Dendritic cell treated with granulocyte-macrophage colony-stimulating factor and Interleukin-4, amounts not matched to agents 40 ng/mL and 50 ng/mL, for 4 days (primary cell): ENCODE results near the gene SNN.

Experiments used
- H3K27ac Mint-ChIP-seq: one replicate; pipeline ENCODE4 v1.8.0; 2022; ENCODE audit warnings: mild to moderate bottlenecking, mixed read lengths
- H3K27me3 Mint-ChIP-seq: one replicate; pipeline ENCODE4 v1.8.0; 2022; ENCODE audit warnings: mild to moderate bottlenecking, mixed read lengths
- H3K36me3 Mint-ChIP-seq: one replicate; pipeline ENCODE4 v1.8.0; 2022; ENCODE audit warnings: low read depth, mixed read lengths
- H3K4me1 Mint-ChIP-seq: one replicate; pipeline ENCODE4 v1.8.0; 2022; ENCODE audit warnings: low read depth, mixed read lengths
- H3K4me3 Mint-ChIP-seq: one replicate; pipeline ENCODE4 v1.8.0; 2022; ENCODE audit warnings: mild to moderate bottlenecking, moderate library complexity, mixed read lengths
- H3K9me3 Mint-ChIP-seq: one replicate; pipeline ENCODE4 v1.8.0; 2022; ENCODE audit warnings: mixed read lengths
- intact Hi-C: fragments of 100-400 bp; cut with micrococcal nuclease; formaldehyde crosslinking; loops from one replicate; pipeline ENCODE4 v1.15.0; 2022

SNN gene

GRCh38 chr16:11666103-11667055 lies 1.9 kb upstream of the SNN start:
- Mint-ChIP-seq H3K27ac (no peak overlapping the region), H3K4me1 (peaks cover 20% of the 10 kb centered on the region), H3K9me3 (no peaks in the 10 kb centered on the region), H3K36me3 (peaks cover 14% of the 10 kb centered on the region), H3K27me3 (peaks cover 43% of the 10 kb centered on the region), H3K4me3 (no peak overlapping the region)
- intact Hi-C loops: no loop called here

DNA sequence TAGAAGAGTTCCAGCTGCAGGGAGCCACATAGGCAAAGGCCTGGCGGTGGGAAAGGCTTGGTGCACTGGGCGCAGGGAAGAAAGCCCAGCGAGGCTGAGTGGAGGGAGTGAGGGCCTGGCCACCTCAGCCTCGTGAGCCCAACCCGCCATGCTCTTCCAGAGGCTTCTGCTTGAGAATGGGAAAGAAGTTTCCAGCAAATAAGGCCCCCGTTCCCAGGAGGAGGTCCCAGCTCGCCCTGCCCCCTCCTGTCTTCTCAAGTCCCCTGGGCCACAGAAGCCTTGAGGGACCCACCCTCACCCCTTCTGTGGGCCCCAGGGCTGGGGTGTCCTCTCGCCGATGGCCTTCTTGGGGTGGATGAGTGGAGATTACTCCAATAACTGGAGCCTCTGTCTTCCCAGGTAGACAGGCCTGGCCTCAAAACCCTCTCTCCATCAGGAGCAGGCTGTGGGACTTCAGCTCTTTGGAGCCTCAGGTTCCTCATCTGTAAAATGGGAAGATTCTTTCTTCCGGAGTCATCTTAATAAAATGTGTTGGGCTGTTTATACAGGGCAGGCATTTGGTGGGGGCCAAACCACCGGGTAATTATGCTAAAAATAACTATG lies 933 bp upstream of the SNN start:
- no peak overlapping the region for H3K27ac Mint-ChIP-seq
- intact Hi-C loops: no loop called here

GRCh38 chr16:11668623-11669379 lies 546 bp downstream of the SNN start:
- Mint-ChIP-seq H3K36me3 (peaks cover 34% of the 10 kb centered on the region), H3K4me1 (peaks cover 45% of the 10 kb centered on the region), H3K4me3 (peak overlapping the region; percentile 71), H3K27me3 (peaks cover 35% of the 10 kb centered on the region), H3K27ac (peak overlapping the region; percentile 75), H3K9me3 (no peaks in the 10 kb centered on the region)
- intact Hi-C loops: no loop called here

More for the DNA sequence above, 933 bp upstream of the SNN start:
- Mint-ChIP-seq H3K27me3 (peaks cover 43% of the 10 kb centered on the region), H3K4me1 (peaks cover 30% of the 10 kb centered on the region), H3K9me3 (no peaks in the 10 kb centered on the region), H3K4me3 (no peak overlapping the region), H3K36me3 (peaks cover 23% of the 10 kb centered on the region)

GRCh38 chr16:11669380-11670146 lies 1.3 kb downstream of the SNN start:
- Mint-ChIP-seq H3K27ac (peak overlapping the region; percentile 75), H3K36me3 (peaks cover 42% of the 10 kb centered on the region), H3K27me3 (peaks cover 31% of the 10 kb centered on the region), H3K4me1 (peaks cover 52% of the 10 kb centered on the region), H3K4me3 (peak overlapping the region; percentile 71), H3K9me3 (no peaks in the 10 kb centered on the region)
- intact Hi-C loops: no loop called here

GRCh38 chr16:11670171-11671131 lies 2.2 kb downstream of the SNN start:
- peaks cover 60% of the 10 kb centered on the region for H3K4me1 Mint-ChIP-seq
- H3K36me3 Mint-ChIP-seq: peaks cover 50% of the 10 kb centered on the region
- intact Hi-C loops: no loop called here
- H3K27me3 Mint-ChIP-seq: peaks cover 28% of the 10 kb centered on the region
- no peaks in the 10 kb centered on the region for H3K9me3 Mint-ChIP-seq
- H3K27ac Mint-ChIP-seq: peak overlapping the region; percentile 75
- peak overlapping the region; percentile 71 for H3K4me3 Mint-ChIP-seq

GRCh38 chr16:11671271-11671670 lies 3.0 kb downstream of the SNN start:
- H3K27ac Mint-ChIP-seq: peak overlapping the region; percentile 75
- no peaks in the 10 kb centered on the region for H3K9me3 Mint-ChIP-seq
- H3K36me3 Mint-ChIP-seq: peaks cover 59% of the 10 kb centered on the region
- peaks cover 67% of the 10 kb centered on the region for H3K4me1 Mint-ChIP-seq
- no peak overlapping the region for H3K4me3 Mint-ChIP-seq
- intact Hi-C loops: no loop called here
- H3K27me3 Mint-ChIP-seq: peaks cover 22% of the 10 kb centered on the region

DNA sequence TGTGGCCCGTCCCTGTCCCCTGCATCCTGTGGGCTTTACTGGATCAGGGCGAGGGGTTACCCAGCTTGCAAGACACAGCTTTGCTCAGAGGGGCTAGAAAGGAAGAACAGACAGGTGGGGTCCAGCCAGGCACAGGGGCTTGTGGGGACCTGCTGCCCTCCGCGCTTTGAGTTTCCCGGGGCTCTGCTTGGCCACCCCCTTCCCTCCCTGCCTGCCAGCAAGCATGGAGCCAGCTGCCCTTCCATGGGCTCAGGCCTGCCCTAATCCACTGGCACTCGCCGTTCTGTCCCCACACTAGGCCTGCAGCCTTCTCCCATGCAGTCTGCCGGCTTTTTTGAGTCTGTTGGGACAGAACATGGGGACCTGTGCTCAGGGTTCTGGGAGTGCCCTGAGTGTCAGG lies 3.4 kb downstream of the SNN start:
- Mint-ChIP-seq H3K27ac (peak overlapping the region; percentile 37), H3K9me3 (no peaks in the 10 kb centered on the region), H3K4me3 (no peak overlapping the region), H3K36me3 (peaks cover 63% of the 10 kb centered on the region), H3K4me1 (peaks cover 71% of the 10 kb centered on the region), H3K27me3 (peaks cover 18% of the 10 kb centered on the region)
- intact Hi-C loops: no loop called here

- Mint-ChIP-seq H3K27me3 (peaks cover 15% of the 10 kb centered on the region), H3K27ac (peak overlapping the region; percentile 37), H3K9me3 (no peaks in the 10 kb centered on the region), H3K36me3 (peaks cover 70% of the 10 kb centered on the region), H3K4me3 (peak overlapping the region; percentile 25), H3K4me1 (peaks cover 79% of the 10 kb centered on the region)
- intact Hi-C loops: no loop called here
These were observed 4.2 kb downstream of the SNN start for GRCh38 chr16:11672206-11673090.

DNA sequence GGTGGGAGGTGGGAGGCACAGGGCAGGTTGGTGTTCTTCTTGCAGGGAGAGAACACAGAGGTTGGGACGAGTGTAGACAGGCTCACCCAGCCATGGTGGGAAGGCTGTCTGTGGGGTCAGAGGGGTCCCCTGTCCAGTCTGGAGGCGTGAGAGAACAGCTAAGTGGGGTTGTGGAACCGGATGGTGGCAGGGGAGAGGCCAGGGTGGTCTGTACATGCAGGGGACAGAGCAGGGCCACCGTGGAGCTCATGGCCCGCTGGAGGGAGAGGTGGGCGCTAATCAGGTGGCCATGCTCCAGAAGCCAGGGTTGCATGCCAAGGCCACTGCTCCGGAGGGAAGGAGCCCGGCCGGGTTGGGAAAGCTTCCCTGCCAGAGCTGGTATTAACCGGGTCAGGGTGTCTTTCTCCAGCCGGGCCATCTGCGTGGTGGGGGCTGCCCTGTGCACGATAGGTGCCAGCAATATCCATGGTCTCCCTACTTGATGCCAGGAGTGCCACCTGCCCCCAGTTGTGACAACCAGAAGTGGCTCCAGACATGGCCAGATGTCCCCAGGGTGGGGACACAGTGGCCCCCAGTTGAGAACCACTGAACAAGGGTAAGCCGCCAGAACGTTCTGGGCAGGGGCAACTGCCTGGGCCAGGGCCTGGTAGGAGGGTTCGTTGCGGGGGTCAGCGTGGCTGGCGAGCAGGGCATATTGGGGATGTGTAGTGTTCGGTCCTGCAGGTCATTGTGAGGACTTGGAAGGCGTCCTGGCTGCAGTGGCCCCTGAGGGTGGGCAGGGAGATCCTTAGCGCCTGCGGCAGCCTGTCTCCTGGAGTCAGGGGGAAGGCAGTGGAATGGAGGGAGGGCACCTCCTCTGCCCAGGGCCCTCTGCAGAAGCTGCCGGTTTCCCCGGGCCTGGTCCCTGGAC lies 5.1 kb downstream of the SNN start:
- H3K4me3 Mint-ChIP-seq: peak overlapping the region; percentile 21
- intact Hi-C loops: no loop called here
- peaks cover 79% of the 10 kb centered on the region for H3K36me3 Mint-ChIP-seq
- H3K27me3 Mint-ChIP-seq: peaks cover 15% of the 10 kb centered on the region
- H3K4me1 Mint-ChIP-seq: peaks cover 88% of the 10 kb centered on the region
- H3K9me3 Mint-ChIP-seq: no peaks in the 10 kb centered on the region
- peak overlapping the region; percentile 14 for H3K27ac Mint-ChIP-seq

- intact Hi-C loops: no loop called here
- Mint-ChIP-seq H3K9me3 (no peaks in the 10 kb centered on the region), H3K4me1 (peaks cover 96% of the 10 kb centered on the region), H3K36me3 (peaks cover 88% of the 10 kb centered on the region), H3K4me3 (no peak overlapping the region), H3K27me3 (peaks cover 15% of the 10 kb centered on the region), H3K27ac (no peak overlapping the region)
These were observed 6.0 kb downstream of the SNN start for GRCh38 chr16:11674001-11674817.
